Activated naive CD4-positive, alpha-beta T cell treated with anti-CD3 and anti-CD28 coated beads, Interleukin-2, amount 50 U/mL, for 24 hours (primary cell): ENCODE data around the gene PDZRN3.

Source experiments
- H3K27ac Mint-ChIP-seq: one replicate; pipeline ENCODE4 v1.8.0; 2021; ENCODE audit warnings: mild to moderate bottlenecking, mixed read lengths
- H3K27me3 Mint-ChIP-seq: one replicate; pipeline ENCODE4 v1.8.0; 2021; ENCODE audit warnings: mixed read lengths
- H3K36me3 Mint-ChIP-seq: one replicate; pipeline ENCODE4 v1.8.0; 2021; ENCODE audit warnings: mixed read lengths
- H3K4me1 Mint-ChIP-seq: one replicate; pipeline ENCODE4 v1.8.0; 2021; ENCODE audit warnings: mixed read lengths
- H3K4me3 Mint-ChIP-seq: one replicate; pipeline ENCODE4 v1.8.0; 2021; ENCODE audit warnings: mild to moderate bottlenecking, mixed read lengths
- H3K9me3 Mint-ChIP-seq: one replicate; pipeline ENCODE4 v1.8.0; 2021; ENCODE audit warnings: mixed read lengths

The PDZRN3 gene

DNA sequence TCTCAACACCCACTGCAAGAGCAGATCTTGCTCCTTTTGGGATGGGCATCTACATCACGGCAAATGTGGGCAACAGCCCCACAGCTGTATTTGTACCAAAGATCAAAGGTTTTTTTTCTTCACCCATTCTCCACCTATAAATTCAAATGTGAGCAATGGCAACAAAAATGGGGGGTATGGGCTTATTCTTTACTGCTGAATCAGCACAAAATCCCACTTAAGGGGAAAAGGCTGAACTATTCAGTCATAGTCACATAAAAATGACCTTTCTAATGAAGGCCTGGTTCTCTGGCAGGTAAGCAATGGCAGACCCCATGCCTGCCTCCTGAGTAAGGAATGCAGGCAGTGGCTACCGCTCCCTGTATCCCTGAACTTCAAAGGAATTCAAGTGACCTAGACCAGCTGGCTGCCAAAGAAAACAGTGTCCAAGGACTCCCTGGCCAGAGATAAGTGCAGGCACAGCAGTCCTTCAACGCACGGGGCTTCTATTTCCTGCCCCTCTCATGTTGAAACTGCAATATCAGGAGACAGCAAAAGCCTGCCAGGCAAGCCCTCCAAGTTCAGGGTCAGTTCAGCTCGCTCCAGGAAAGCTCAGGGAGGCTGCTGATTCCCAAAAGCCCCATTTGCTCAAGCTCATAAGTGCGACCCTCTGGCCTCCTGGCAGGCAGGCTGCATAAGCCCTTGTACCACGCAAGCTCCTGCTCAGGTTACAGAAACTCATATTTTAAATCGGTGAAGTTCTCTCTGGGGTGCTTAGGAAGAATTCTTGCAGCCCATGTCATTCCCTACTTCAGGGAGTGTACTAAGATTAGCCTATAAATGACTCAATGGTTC lies 134.1 kb downstream of the PDZRN3 start:
- Mint-ChIP-seq H3K27me3 (peaks cover 6% of the 10 kb centered on the region), H3K9me3 (no peaks in the 10 kb centered on the region), H3K36me3 (no peaks in the 10 kb centered on the region), H3K4me1 (no peaks in the 10 kb centered on the region), H3K4me3 (no peak overlapping the region), H3K27ac (no peak overlapping the region)

- Mint-ChIP-seq H3K27ac (no peak overlapping the region), H3K4me3 (no peak overlapping the region), H3K27me3 (peaks cover 11% of the 10 kb centered on the region), H3K36me3 (no peaks in the 10 kb centered on the region), H3K9me3 (no peaks in the 10 kb centered on the region), H3K4me1 (no peaks in the 10 kb centered on the region)
Observed at GRCh38 chr3:73485877-73486330, 138.8 kb downstream of the PDZRN3 start.

GRCh38 chr3:73484656-73485248 lies 140.0 kb downstream of the PDZRN3 start:
- Mint-ChIP-seq H3K9me3 (no peaks in the 10 kb centered on the region), H3K36me3 (no peaks in the 10 kb centered on the region), H3K27me3 (peaks cover 11% of the 10 kb centered on the region), H3K4me3 (no peak overlapping the region), H3K4me1 (no peaks in the 10 kb centered on the region), H3K27ac (no peak overlapping the region)

DNA sequence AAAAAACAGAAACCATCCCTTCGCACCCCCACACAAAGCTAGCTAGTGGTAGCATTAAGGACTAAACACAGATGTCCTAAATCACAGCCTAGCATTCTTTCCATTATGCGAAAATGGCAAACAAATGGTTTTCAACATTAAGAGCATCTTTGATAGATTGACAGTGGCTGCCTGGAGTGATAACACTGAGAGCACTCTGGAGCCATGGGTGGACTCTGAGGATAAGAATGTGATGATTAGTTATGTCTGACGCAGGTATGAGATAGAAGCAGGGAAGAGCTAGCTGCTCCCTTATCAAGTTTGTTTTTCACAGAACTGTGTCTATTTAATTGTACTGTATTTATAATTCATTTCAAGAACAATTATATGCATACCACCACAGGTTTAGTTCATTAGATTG lies 142.9 kb downstream of the PDZRN3 start:
- no peaks in the 10 kb centered on the region for H3K4me1 Mint-ChIP-seq
- no peaks in the 10 kb centered on the region for H3K9me3 Mint-ChIP-seq
- H3K4me3 Mint-ChIP-seq, result no peak overlapping the region
- no peak overlapping the region for H3K27ac Mint-ChIP-seq
- no peaks in the 10 kb centered on the region for H3K36me3 Mint-ChIP-seq
- peaks cover 10% of the 10 kb centered on the region for H3K27me3 Mint-ChIP-seq

DNA sequence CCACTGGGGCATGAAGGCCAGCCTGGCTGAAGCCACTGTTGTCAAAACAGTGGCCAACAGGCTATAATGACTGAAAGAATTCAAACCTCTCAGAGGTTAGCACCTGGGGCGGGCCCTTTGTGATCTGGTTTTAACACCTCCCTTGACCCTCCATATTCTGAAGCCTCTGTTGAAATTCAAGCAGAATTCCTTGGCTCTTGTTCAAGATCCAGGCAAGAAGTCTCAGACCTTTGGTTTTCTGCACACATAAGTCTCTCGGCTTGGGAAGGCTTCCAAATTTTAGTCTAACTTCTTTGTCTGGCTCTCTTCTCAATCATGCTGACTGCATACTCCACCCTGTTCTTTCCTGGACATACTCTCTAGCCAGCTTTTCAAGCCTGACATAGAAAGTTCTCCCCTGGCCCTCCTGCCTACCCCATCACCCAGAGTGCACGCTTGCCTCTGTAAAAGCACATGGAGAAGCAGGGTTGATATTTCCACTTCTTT lies 144.5 kb downstream of the PDZRN3 start:
- Mint-ChIP-seq H3K4me3 (no peak overlapping the region), H3K27ac (no peak overlapping the region), H3K4me1 (no peaks in the 10 kb centered on the region), H3K9me3 (no peaks in the 10 kb centered on the region), H3K36me3 (no peaks in the 10 kb centered on the region), H3K27me3 (peaks cover 10% of the 10 kb centered on the region)

DNA sequence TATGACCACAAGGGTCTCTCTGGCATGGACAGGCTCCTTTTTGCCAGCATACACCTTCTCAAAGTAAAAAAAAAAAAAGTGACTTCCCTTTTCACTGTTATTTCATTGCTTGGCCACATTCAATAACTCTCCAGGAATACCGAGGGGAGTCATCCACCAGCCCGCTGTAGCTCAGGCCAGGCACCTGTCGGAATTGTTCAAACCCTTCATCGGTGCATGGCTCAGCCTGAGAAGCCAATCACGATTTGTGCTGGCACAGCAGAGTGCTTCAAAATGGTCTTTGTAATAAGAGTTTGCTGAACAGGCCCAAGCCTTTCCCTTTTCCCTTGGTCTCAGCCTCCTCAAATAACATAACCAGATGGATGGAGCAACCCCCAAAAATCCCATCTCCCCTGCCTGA lies 145.4 kb downstream of the PDZRN3 start:
- H3K27ac Mint-ChIP-seq, result no peak overlapping the region
- peaks cover 12% of the 10 kb centered on the region for H3K27me3 Mint-ChIP-seq
- H3K36me3 Mint-ChIP-seq, result no peaks in the 10 kb centered on the region
- H3K4me1 Mint-ChIP-seq, result no peaks in the 10 kb centered on the region
- no peak overlapping the region for H3K4me3 Mint-ChIP-seq
- H3K9me3 Mint-ChIP-seq, result no peaks in the 10 kb centered on the region

DNA sequence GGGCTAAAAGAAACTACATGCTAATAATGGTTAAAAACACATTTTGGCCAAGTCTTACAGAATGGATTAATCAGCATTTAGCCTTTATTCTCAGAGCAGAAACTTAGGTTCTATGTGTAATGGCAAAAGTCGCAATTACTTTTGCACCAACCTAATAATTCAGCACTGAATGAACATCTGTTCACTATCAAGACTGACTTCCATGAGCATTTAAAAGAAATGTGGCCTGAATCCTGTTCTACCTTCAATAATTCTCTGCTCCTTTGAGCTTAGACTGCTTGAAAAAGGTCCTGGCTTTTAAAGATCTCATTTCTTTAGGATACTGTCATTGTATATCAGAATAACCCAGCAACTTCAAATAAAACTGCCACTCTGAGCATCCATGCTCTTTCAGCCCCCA lies 145.9 kb downstream of the PDZRN3 start:
- no peaks in the 10 kb centered on the region for H3K36me3 Mint-ChIP-seq
- no peak overlapping the region for H3K4me3 Mint-ChIP-seq
- H3K27me3 Mint-ChIP-seq, result peaks cover 10% of the 10 kb centered on the region
- no peaks in the 10 kb centered on the region for H3K4me1 Mint-ChIP-seq
- H3K27ac Mint-ChIP-seq, result no peak overlapping the region
- no peaks in the 10 kb centered on the region for H3K9me3 Mint-ChIP-seq

- H3K36me3 Mint-ChIP-seq, result no peaks in the 10 kb centered on the region
- peaks cover 9% of the 10 kb centered on the region for H3K27me3 Mint-ChIP-seq
- H3K27ac Mint-ChIP-seq, result no peak overlapping the region
- H3K4me1 Mint-ChIP-seq, result no peaks in the 10 kb centered on the region
- no peaks in the 10 kb centered on the region for H3K9me3 Mint-ChIP-seq
- no peak overlapping the region for H3K4me3 Mint-ChIP-seq
Observed at GRCh38 chr3:73475717-73476116, 149.0 kb downstream of the PDZRN3 start.

GRCh38 chr3:73475175-73475574 lies 149.6 kb downstream of the PDZRN3 start:
- H3K27me3 Mint-ChIP-seq, result peaks cover 10% of the 10 kb centered on the region
- H3K27ac Mint-ChIP-seq, result no peak overlapping the region
- no peaks in the 10 kb centered on the region for H3K36me3 Mint-ChIP-seq
- no peaks in the 10 kb centered on the region for H3K4me1 Mint-ChIP-seq
- no peak overlapping the region for H3K4me3 Mint-ChIP-seq
- no peaks in the 10 kb centered on the region for H3K9me3 Mint-ChIP-seq

GRCh38 chr3:73474619-73475018 lies 150.1 kb downstream of the PDZRN3 start:
- H3K27ac Mint-ChIP-seq, result no peak overlapping the region
- peaks cover 12% of the 10 kb centered on the region for H3K27me3 Mint-ChIP-seq
- no peak overlapping the region for H3K4me3 Mint-ChIP-seq
- no peaks in the 10 kb centered on the region for H3K9me3 Mint-ChIP-seq
- no peaks in the 10 kb centered on the region for H3K36me3 Mint-ChIP-seq
- H3K4me1 Mint-ChIP-seq, result no peaks in the 10 kb centered on the region

DNA sequence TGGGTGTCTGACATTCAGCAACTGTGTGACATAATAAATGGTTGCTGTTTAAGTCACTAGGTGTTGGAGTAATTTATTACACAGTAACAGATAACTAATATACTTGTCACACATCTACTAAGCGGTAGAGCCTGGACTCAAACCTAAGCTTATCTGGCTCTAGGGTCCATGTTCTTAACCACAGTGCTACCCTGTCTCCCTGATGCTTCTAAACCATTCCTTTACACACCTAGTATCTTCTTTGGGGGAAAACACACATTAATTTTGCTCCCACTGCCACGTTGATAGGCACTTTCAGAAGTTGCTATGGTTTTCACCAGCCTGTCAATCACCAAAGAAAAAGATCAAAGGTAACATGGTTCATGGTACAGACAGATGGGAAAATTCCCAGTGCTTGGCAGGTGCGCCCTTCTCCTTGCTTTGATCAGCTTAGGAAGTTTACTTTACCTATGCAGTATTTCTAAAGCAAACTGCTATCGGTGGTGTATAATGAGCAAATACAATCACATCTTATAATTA lies 150.8 kb downstream of the PDZRN3 start:
- H3K4me1 Mint-ChIP-seq, result no peaks in the 10 kb centered on the region
- H3K27me3 Mint-ChIP-seq, result peaks cover 12% of the 10 kb centered on the region
- H3K36me3 Mint-ChIP-seq, result no peaks in the 10 kb centered on the region
- no peak overlapping the region for H3K27ac Mint-ChIP-seq
- H3K4me3 Mint-ChIP-seq, result no peak overlapping the region
- H3K9me3 Mint-ChIP-seq, result no peaks in the 10 kb centered on the region

DNA sequence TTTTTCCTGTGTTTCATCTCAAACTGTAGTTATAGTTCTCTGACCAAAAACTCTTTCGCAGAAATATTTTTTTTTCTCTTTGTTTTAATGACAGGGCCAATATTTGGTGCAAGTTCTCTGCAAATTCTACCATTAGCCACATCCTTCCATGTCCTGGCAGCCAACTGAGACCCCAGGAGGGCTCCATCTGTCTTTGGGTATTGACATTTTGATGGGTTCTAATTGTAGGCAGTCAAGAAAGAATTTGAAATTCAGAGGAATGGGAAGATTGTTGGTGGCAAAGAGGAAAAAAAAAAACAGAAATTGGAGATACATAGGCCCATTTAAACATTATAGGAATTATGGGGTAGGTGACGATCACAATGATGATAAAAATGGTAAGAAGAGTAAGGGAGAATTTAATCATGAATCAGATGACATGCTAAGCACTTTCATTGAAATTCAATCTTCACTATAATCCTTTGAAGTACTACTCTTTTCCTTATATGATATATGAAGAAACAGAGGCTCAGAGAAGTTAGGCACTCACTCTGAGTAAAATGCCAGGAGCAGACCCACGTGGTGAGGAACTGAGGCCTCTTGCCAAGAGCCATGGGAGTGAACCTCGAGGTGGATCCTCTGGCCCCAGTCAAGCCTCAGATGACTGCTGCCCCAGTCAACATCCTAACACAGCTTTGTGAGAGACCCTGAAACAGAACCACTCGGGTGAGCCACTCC lies 151.4 kb downstream of the PDZRN3 start:
- Mint-ChIP-seq H3K27me3 (peaks cover 12% of the 10 kb centered on the region), H3K27ac (no peak overlapping the region), H3K36me3 (no peaks in the 10 kb centered on the region), H3K9me3 (no peaks in the 10 kb centered on the region), H3K4me1 (no peaks in the 10 kb centered on the region), H3K4me3 (no peak overlapping the region)

DNA sequence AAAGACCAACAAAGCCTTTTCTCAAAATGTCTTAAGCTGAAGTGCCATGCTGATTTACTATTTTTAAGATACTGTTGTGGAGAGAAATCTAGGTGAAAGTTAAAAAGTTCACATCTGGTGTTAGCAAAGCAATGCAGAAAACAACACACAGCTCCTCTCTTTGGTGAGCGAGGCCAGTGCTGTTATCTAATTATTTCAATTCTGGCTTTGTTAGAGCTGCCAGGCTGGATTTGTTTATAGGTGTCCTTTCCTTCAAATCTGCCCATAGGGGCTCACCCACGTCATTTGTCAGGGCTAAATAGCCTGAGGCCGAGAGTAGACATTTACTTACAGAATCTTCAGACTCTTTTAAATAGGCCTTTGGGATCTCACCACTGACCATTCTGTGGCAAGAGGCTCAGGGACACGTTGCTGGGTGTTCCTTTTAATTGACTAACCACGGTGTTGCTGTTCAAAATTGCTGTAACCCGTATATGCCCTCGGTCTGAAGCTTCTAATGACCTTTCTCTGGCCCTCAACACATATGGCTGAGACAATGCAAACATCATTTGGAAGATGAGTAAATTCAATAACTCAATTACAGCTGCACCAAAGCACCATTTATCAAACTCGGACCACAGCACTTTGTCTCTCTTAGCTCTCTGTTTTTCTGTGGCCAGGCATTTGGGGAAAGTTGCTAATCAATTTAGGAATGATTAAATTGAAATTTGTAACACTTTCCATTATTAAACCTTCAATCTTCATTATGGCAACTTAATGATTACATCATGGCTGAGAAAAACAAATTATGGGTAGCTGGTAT lies 152.6 kb downstream of the PDZRN3 start:
- no peaks in the 10 kb centered on the region for H3K4me1 Mint-ChIP-seq
- no peak overlapping the region for H3K27ac Mint-ChIP-seq
- no peaks in the 10 kb centered on the region for H3K36me3 Mint-ChIP-seq
- H3K9me3 Mint-ChIP-seq, result no peaks in the 10 kb centered on the region
- H3K27me3 Mint-ChIP-seq, result peaks cover 12% of the 10 kb centered on the region
- no peak overlapping the region for H3K4me3 Mint-ChIP-seq

GRCh38 chr3:73470860-73471259 lies 153.9 kb downstream of the PDZRN3 start:
- Mint-ChIP-seq H3K36me3 (no peaks in the 10 kb centered on the region), H3K27me3 (peaks cover 12% of the 10 kb centered on the region), H3K4me1 (no peaks in the 10 kb centered on the region), H3K27ac (no peak overlapping the region), H3K4me3 (no peak overlapping the region), H3K9me3 (no peaks in the 10 kb centered on the region)

- no peak overlapping the region for H3K4me3 Mint-ChIP-seq
- no peaks in the 10 kb centered on the region for H3K9me3 Mint-ChIP-seq
- H3K27ac Mint-ChIP-seq, result no peak overlapping the region
- peaks cover 10% of the 10 kb centered on the region for H3K27me3 Mint-ChIP-seq
- H3K36me3 Mint-ChIP-seq, result no peaks in the 10 kb centered on the region
- H3K4me1 Mint-ChIP-seq, result no peaks in the 10 kb centered on the region
Observed at GRCh38 chr3:73469331-73469730, 155.4 kb downstream of the PDZRN3 start.
